Cardiac fibroblast (primary cell): Measurements from ENCODE around the gene C8B.

Experiments used
- DNase-seq, 2 donors: peaks; one replicate each; pipeline versions ENCODE4 v3.0.0 to v3.0.0-alpha.2; 2010; ENCODE audit warnings: low read depth in 2 of 2
- H3K4me3 ChIP-seq, 2 donors: replicated peaks in 1 of 2; 1 replicate in 1 of 2; 2 replicates in 1 of 2; pipeline ENCODE4 v1.5.1; 2011; ENCODE audit warnings: low read depth in 2 of 2, low read length in 2 of 2, mild to moderate bottlenecking in 2 of 2, moderate library complexity in 1 of 2
- TF ChIP-seq, protein P1 (sequence below): IDR thresholded peaks from one replicate; pipeline ENCODE4 v1.5.1; 2011; ENCODE audit warnings: low read depth, mild to moderate bottlenecking, low read length, inconsistent platforms

The C8B gene

DNA sequence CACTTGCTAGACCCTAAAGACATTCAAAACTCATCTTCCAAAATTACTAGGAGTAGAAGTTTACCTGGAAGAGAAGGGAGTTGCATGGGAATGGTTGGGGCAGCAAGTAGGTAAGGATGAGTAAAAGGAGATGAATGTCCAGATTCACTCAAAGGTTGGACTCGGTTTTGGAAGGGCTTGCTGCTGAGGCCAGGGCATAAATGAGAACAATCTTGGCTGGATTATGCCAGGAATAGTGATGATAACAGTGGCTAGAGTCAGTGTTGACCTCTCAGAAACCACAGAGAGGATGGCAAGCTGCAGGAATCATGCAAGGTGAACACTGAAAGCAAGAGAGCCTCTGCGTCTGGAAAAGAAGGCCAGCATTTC is 67.8 kb downstream of the C8B start:
- no peak overlapping the region for H3K4me3 ChIP-seq
- TF ChIP-seq, protein P1, sequence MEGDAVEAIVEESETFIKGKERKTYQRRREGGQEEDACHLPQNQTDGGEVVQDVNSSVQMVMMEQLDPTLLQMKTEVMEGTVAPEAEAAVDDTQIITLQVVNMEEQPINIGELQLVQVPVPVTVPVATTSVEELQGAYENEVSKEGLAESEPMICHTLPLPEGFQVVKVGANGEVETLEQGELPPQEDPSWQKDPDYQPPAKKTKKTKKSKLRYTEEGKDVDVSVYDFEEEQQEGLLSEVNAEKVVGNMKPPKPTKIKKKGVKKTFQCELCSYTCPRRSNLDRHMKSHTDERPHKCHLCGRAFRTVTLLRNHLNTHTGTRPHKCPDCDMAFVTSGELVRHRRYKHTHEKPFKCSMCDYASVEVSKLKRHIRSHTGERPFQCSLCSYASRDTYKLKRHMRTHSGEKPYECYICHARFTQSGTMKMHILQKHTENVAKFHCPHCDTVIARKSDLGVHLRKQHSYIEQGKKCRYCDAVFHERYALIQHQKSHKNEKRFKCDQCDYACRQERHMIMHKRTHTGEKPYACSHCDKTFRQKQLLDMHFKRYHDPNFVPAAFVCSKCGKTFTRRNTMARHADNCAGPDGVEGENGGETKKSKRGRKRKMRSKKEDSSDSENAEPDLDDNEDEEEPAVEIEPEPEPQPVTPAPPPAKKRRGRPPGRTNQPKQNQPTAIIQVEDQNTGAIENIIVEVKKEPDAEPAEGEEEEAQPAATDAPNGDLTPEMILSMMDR: no peak
- DNase-seq: no peak

DNA sequence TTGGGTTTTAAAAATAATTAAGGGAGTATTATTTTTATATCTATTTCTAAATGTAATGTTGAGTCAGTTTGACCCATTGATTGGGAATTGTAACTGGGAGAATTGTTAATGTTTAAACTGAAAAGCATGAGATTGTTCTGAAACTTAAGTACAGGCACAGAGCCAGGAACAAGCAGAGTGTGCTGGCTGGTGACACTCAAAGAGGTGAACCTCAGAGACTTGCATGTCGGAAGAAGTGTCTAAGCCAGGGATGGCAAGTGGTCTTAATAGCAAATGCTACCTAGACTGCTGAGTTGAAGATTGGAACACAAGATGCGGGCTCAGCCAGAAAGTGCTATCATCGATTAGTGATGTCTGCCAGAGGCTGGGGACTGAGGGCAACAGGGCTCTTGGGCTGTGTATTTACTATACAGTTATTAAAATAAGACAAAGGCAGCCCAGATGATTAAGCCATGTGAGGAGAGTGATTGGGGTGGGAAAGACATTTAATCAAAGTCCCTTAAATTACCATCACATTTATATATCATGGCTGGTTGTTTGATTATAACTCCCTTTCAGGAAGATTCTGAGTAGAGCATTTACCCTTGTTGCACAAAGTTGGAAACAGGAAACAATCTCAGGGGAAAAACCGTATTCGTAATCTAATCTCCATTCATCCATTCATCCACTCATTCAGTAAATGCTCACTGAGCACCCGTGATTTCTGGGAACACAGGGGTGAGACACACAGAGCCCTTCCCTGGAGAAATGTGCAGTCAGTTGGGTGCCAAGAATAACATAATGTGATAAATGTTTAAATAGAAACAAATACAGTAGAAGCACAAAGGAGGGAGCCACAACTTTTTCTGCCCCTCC is 68.4 kb downstream of the C8B start:
- no peak overlapping the region for H3K4me3 ChIP-seq
- TF ChIP-seq, protein P1: no peak
- DNase-seq: peak; percentile 82

DNA sequence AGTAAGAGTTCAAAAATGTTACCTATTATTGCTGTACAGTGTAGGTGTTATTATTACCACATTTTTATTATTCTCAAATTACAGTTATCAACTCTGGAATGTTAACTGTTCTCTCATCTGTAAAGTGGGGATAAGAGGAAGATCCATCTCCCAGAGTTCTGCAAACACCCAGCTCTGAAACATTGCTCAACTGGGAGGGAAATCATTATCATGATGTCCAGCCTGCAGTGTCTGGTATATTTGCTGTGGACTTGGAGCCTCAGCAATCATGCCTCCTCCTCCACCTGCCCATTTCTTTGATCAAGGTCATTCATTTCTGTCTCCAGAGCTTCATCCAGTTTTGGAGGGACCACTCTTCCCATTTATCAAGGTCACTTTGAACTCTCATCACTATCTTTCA is 71.8 kb downstream of the C8B start:
- no peak overlapping the region for H3K4me3 ChIP-seq
- no peak for DNase-seq
- TF ChIP-seq, protein P1: no peak

DNA sequence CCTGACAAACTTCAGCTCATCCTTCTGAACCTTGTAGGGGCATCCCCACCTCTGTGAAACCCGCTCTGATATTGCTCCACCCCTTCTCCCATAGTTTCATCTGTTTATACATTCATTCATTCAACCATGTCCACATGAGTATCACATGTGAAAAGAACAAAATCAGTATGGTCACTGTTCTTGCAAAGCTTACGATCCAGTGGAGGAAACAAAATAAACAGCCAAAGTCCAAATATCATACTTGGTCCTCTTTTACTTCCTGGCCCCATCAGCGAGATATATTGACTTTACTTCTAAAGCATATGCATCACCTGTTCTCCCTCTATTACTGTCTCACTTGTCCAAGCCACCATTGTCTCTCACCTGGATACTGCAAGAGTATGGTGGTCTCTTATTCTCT is 75.6 kb downstream of the C8B start:
- no peak for DNase-seq
- TF ChIP-seq, protein P1: no peak
- H3K4me3 ChIP-seq: no peak overlapping the region

DNA sequence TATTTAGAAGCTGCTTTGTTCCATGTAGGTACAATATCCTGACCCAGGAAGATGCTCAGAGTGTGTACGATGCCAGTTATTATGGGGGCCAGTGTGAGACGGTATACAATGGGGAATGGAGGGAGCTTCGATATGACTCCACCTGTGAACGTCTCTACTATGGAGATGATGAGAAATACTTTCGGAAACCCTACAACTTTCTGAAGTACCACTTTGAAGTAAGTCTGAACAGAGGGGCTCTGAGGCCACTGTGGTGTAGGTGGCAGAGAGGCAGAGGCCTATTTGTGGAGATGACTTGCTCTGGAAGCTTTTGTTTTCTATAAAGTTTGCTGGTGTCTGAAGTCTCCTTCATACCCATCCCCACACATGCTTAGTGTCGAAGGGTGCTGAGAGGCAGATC is 84.4 kb downstream of the C8B start:
- TF ChIP-seq, protein P1: no peak
- DNase-seq: no peak
- no peak overlapping the region for H3K4me3 ChIP-seq

DNA sequence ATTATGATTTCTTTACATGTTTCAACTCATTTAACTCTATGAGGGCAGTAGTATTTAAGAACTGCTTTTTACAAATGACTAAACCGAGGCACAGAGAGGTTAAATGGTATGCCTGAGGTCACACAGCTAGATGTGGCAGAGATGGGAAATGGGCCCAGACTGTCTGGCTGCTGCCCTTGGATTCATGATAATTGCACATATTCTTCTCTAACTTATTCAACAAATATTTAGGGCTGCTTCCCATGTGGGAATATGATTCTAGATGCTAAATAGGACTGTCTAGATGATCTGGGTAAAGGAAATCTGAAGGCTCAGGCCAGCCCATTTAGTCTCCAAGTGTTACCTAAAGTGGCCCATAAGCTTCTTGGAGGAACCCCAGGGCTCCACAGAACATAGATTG is 85.0 kb downstream of the C8B start:
- no peak overlapping the region for H3K4me3 ChIP-seq
- no peak for DNase-seq
- TF ChIP-seq, protein P1: no peak
